ENCODE results near the gene TCF7L1.

Gene TCF7L1

DNA sequence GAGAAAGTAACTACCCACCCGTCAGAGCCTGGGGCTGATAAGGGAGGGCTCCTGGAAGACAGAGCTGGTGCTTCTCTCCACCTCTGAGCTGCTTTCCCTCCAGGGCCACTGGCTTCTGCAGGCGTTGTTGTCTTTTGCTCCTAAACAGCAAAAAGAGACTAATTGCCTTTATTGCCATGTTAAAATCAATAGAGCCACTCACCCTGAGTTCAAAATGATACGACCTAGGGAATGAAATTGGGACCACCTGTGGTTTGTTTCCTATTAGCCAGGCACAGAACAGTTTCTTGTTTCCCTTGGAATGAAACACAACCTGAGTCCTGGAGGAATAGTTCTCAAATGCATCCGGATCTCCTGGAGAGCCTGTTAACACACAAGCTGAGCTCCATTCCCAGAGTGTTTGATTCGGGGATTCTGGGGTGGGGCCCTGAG is 45.8 kb downstream of the TCF7L1 start:
- ATAC-seq = no peak
- TF ChIP-seq ZFP30 (CRISPR knock-in tag; IDR thresholded peaks at IDR 0.05) = no peak
- no peak for TF ChIP-seq PATZ1 (CRISPR knock-in tag; IDR thresholded peaks at IDR 0.05; ENCODE audit: borderline replicate concordance)
- no peak for TF ChIP-seq ZFP3 (CRISPR knock-in tag; IDR thresholded peaks at IDR 0.05)
- no peak for TF ChIP-seq ZC3H10 (CRISPR knock-in tag; IDR thresholded peaks at IDR 0.05)
- TF ChIP-seq, protein P1, sequence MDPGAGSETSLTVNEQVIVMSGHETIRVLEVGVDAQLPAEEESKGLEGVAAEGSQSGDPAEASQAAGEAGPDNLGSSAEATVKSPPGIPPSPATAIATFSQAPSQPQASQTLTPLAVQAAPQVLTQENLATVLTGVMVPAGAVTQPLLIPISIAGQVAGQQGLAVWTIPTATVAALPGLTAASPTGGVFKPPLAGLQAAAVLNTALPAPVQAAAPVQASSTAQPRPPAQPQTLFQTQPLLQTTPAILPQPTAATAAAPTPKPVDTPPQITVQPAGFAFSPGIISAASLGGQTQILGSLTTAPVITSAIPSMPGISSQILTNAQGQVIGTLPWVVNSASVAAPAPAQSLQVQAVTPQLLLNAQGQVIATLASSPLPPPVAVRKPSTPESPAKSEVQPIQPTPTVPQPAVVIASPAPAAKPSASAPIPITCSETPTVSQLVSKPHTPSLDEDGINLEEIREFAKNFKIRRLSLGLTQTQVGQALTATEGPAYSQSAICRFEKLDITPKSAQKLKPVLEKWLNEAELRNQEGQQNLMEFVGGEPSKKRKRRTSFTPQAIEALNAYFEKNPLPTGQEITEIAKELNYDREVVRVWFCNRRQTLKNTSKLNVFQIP (CRISPR knock-in tag; IDR thresholded peaks at IDR 0.05; ENCODE audit: borderline replicate concordance, low read depth) = no peak
- TF ChIP-seq PPARA (CRISPR knock-in tag; IDR thresholded peaks at IDR 0.05; ENCODE audit: borderline replicate concordance) = no peak
- TF ChIP-seq ZNF70 (CRISPR knock-in tag; IDR thresholded peaks at IDR 0.05) = no peak
- TF ChIP-seq CSRNP3 (CRISPR knock-in tag; IDR thresholded peaks at IDR 0.05) = no peak
- TF ChIP-seq, protein P2, sequence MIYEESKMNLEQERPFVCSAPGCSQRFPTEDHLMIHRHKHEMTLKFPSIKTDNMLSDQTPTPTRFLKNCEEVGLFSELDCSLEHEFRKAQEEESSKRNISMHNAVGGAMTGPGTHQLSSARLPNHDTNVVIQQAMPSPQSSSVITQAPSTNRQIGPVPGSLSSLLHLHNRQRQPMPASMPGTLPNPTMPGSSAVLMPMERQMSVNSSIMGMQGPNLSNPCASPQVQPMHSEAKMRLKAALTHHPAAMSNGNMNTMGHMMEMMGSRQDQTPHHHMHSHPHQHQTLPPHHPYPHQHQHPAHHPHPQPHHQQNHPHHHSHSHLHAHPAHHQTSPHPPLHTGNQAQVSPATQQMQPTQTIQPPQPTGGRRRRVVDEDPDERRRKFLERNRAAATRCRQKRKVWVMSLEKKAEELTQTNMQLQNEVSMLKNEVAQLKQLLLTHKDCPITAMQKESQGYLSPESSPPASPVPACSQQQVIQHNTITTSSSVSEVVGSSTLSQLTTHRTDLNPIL (CRISPR knock-in tag; IDR thresholded peaks at IDR 0.05; ENCODE audit: low read depth) = no peak
- no peak for TF ChIP-seq ARNTL (CRISPR knock-in tag; IDR thresholded peaks at IDR 0.05; ENCODE audit: borderline replicate concordance, low read depth)
- no peak for TF ChIP-seq GLIS3 (CRISPR knock-in tag; IDR thresholded peaks at IDR 0.05)
- TF ChIP-seq ZNF565 (CRISPR knock-in tag; conservative IDR thresholded peaks at IDR 0.05; ENCODE audit: low read depth) = no peak
- no peak for TF ChIP-seq ESRRG (CRISPR knock-in tag; IDR thresholded peaks at IDR 0.05)
- no peak for TF ChIP-seq OSR1 (CRISPR knock-in tag; IDR thresholded peaks at IDR 0.05)
- no peak for TF ChIP-seq BACH2 (CRISPR knock-in tag; IDR thresholded peaks at IDR 0.05; ENCODE audit: borderline replicate concordance)
- TF ChIP-seq TCF4 (CRISPR knock-in tag; IDR thresholded peaks at IDR 0.05; ENCODE audit: borderline replicate concordance) = no peak
- no peak for TF ChIP-seq SNAI2 (CRISPR knock-in tag; IDR thresholded peaks at IDR 0.05)
- no peak for TF ChIP-seq RARB (CRISPR knock-in tag; IDR thresholded peaks at IDR 0.05)
- no peak for TF ChIP-seq TOX (CRISPR knock-in tag; IDR thresholded peaks at IDR 0.05; ENCODE audit: borderline replicate concordance)

DNA sequence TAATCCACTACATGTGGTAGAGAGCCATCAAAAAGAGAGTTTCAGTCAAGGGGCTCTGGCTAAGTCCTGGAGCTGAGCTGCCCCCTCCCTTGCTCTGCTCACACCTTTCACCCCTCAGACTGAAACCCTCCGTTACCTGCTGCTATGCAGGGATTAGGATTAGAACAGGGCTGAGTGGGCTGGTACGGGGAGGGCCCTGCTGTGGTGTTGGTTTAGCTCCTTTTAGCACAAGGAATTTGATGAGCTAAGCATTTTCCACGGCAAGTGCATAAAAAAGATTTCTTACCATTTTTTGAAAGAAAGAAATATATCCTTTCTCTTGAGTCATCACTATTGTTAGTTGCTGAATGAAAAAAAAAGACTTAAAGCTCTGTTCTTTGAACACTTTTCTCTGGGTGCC is 46.3 kb downstream of the TCF7L1 start:
- TF ChIP-seq ISL1 (CRISPR knock-in tag; IDR thresholded peaks at IDR 0.05) (no peak), ZNF565 (CRISPR knock-in tag; conservative IDR thresholded peaks at IDR 0.05; ENCODE audit: low read depth) (no peak), TOX (CRISPR knock-in tag; IDR thresholded peaks at IDR 0.05; ENCODE audit: borderline replicate concordance) (no peak), PPARA (CRISPR knock-in tag; IDR thresholded peaks at IDR 0.05; ENCODE audit: borderline replicate concordance) (no peak), OSR1 (CRISPR knock-in tag; IDR thresholded peaks at IDR 0.05) (no peak), ZC3H10 (CRISPR knock-in tag; IDR thresholded peaks at IDR 0.05) (no peak), ZFP3 (CRISPR knock-in tag; IDR thresholded peaks at IDR 0.05) (no peak), GLIS3 (CRISPR knock-in tag; IDR thresholded peaks at IDR 0.05) (no peak), ZNF70 (CRISPR knock-in tag; IDR thresholded peaks at IDR 0.05) (no peak), BACH2 (CRISPR knock-in tag; IDR thresholded peaks at IDR 0.05; ENCODE audit: borderline replicate concordance) (no peak), CSDC2 (CRISPR knock-in tag; IDR thresholded peaks at IDR 0.05) (no peak), ARNTL (CRISPR knock-in tag; IDR thresholded peaks at IDR 0.05; ENCODE audit: borderline replicate concordance, low read depth) (no peak), RARB (CRISPR knock-in tag; IDR thresholded peaks at IDR 0.05) (no peak), ZFP30 (CRISPR knock-in tag; IDR thresholded peaks at IDR 0.05) (no peak), ZNF8 (CRISPR knock-in tag; IDR thresholded peaks at IDR 0.05) (no peak), ESRRG (CRISPR knock-in tag; IDR thresholded peaks at IDR 0.05) (no peak), CSRNP3 (CRISPR knock-in tag; IDR thresholded peaks at IDR 0.05) (no peak)
- TF ChIP-seq, protein P1 (CRISPR knock-in tag; IDR thresholded peaks at IDR 0.05; ENCODE audit: borderline replicate concordance, low read depth) = no peak
- TF ChIP-seq, protein P3, sequence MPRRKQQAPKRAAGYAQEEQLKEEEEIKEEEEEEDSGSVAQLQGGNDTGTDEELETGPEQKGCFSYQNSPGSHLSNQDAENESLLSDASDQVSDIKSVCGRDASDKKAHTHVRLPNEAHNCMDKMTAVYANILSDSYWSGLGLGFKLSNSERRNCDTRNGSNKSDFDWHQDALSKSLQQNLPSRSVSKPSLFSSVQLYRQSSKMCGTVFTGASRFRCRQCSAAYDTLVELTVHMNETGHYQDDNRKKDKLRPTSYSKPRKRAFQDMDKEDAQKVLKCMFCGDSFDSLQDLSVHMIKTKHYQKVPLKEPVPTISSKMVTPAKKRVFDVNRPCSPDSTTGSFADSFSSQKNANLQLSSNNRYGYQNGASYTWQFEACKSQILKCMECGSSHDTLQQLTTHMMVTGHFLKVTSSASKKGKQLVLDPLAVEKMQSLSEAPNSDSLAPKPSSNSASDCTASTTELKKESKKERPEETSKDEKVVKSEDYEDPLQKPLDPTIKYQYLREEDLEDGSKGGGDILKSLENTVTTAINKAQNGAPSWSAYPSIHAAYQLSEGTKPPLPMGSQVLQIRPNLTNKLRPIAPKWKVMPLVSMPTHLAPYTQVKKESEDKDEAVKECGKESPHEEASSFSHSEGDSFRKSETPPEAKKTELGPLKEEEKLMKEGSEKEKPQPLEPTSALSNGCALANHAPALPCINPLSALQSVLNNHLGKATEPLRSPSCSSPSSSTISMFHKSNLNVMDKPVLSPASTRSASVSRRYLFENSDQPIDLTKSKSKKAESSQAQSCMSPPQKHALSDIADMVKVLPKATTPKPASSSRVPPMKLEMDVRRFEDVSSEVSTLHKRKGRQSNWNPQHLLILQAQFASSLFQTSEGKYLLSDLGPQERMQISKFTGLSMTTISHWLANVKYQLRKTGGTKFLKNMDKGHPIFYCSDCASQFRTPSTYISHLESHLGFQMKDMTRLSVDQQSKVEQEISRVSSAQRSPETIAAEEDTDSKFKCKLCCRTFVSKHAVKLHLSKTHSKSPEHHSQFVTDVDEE (CRISPR knock-in tag; IDR thresholded peaks at IDR 0.05) = no peak
- no peak for ATAC-seq

Data from SK-N-SH treated with all-trans-retinoic acid at 6 μM for 48 hours (cell line).